A549 (cell line): ENCODE measurements around the gene MEAK7. TPM values are rescaled to one million over a fixed set of nuclear protein-coding genes. Genes with fewer than 3 reads are reported as not detected.

ENCODE experiments used
- ATAC-seq, 2 experiments: fragments of 200-7000 bp in 1 of 2; fragments of >200 bp in 1 of 2; cut with Nextera tagmentation in 1 of 2; cut with Tn5 transposase in 1 of 2; 3 replicates each; pipeline versions ENCODE4 v1.8.0 to v1.9.1; 2018 to 2020; ENCODE audit warnings: mild to moderate bottlenecking in 1 of 2, moderate library complexity in 1 of 2
- CTCF ChIA-PET: fragments of 300-600 bp; sonication (Branson Sonifier 250); formaldehyde crosslinking; extraction: SDS; loops from one replicate; lab custom pipeline; 2021; ENCODE audit warnings: antibody characterized with exemption, inconsistent platforms; lab: Yijun Ruan, JAX
- POLR2A ChIA-PET: fragments of 350-600 bp; formaldehyde crosslinking; extraction: SDS; loops from one replicate; lab custom pipeline; 2021; ENCODE audit warnings: antibody characterized with exemption, inconsistent platforms; lab: Yijun Ruan, JAX
- DNase-seq, 2 experiments: peaks; one replicate each; pipeline versions ENCODE4 v3.0.0 to v3.0.0-alpha.2; 2011 to 2016; ENCODE audit warnings: low read depth in 1 of 2, low spot score in 1 of 2
- FAIRE-seq: peaks from 2 replicates; lab custom pipeline; 2011; peaks lifted over from hg19 to GRCh38; lab: Jason Lieb, UNC
- H3K27ac ChIP-seq, 2 experiments: fragments of >200 bp; sonication (Bioruptor Twin); formaldehyde crosslinking; 3 replicates each; pipeline ENCODE4 v1.5.1; 2016 to 2017
- H3K4me1 ChIP-seq: fragments of >200 bp; sonication (Bioruptor Twin); formaldehyde crosslinking; 3 replicates; pipeline ENCODE4 v1.6.1; 2016
- H3K4me2 ChIP-seq: fragments of >200 bp; sonication (Bioruptor Twin); formaldehyde crosslinking; 3 replicates; pipeline ENCODE4 v1.6.1; 2016
- H3K4me3 ChIP-seq: fragments of >200 bp; sonication (Bioruptor Twin); formaldehyde crosslinking; 3 replicates; pipeline ENCODE4 v1.5.1; 2016
- H3K9me3 ChIP-seq: fragments of >200 bp; sonication (Bioruptor Twin); formaldehyde crosslinking; 3 replicates; pipeline ENCODE4 v1.6.1; 2016
- BCL3 ChIP-seq: fragments of >200 bp; sonication (Bioruptor Twin); formaldehyde crosslinking; IDR thresholded peaks from 3 replicates; pipeline ENCODE4 v1.6.1; 2016
- CEBPB ChIP-seq, 2 experiments: fragments of >200 bp in 1 of 2; sonication (Bioruptor Twin) in 1 of 2; formaldehyde crosslinking in 1 of 2; IDR thresholded peaks; 2 replicates each; pipeline ENCODE4 v1.6.1; 2012 to 2016
- CHD2 ChIP-seq: fragments of 150-350 bp; IDR thresholded peaks from 2 replicates; pipeline ENCODE4 v1.6.1; 2014; ENCODE audit warnings: low read length; ENCODE audit not compliant: partially characterized antibody
- CHD4 ChIP-seq: fragments of 200-600 bp; sonication (generic); IDR thresholded peaks from 2 replicates; pipeline ENCODE4 v1.6.1; 2016; ENCODE audit warnings: antibody characterized with exemption, mild to moderate bottlenecking, borderline replicate concordance
- JUN ChIP-seq, 2 experiments: fragments of >200 bp; sonication (Bioruptor Twin); formaldehyde crosslinking; IDR thresholded peaks; 2 replicates in 1 of 2; 3 replicates in 1 of 2; pipeline ENCODE4 v1.6.1; 2016 to 2017
- JUNB ChIP-seq: fragments of >200 bp; sonication (Bioruptor Twin); formaldehyde crosslinking; IDR thresholded peaks from 2 replicates; pipeline ENCODE4 v1.6.1; 2016
- KDM5A ChIP-seq: fragments of 200-600 bp; sonication (generic); IDR thresholded peaks from 2 replicates; pipeline ENCODE4 v1.6.1; 2016; ENCODE audit warnings: antibody characterized with exemption, mild to moderate bottlenecking
- MAX ChIP-seq: IDR thresholded peaks from 2 replicates; pipeline ENCODE4 v1.6.1; 2012
- NPAS2 ChIP-seq: fragments of 250-450 bp; sonication (Bioruptor Pico); IDR thresholded peaks from 2 replicates; pipeline ENCODE4 v1.8.0; 2022; ENCODE audit warnings: mild to moderate bottlenecking, moderate library complexity, borderline replicate concordance
- NR3C1 ChIP-seq: fragments of >200 bp; sonication (Bioruptor Twin); formaldehyde crosslinking; IDR thresholded peaks from 3 replicates; pipeline ENCODE4 v1.6.1; 2017
- PHF8 ChIP-seq: fragments of 200-600 bp; sonication (generic); IDR thresholded peaks from 2 replicates; pipeline ENCODE4 v1.6.1; 2016; ENCODE audit warnings: low read depth, mild to moderate bottlenecking, antibody characterized with exemption, moderate library complexity, borderline replicate concordance
- RAD21 ChIP-seq, 2 experiments: fragments of >200 bp in 1 of 2; sonication (Bioruptor Twin) in 1 of 2; formaldehyde crosslinking in 1 of 2; IDR thresholded peaks in 1 of 2; conservative IDR thresholded peaks in 1 of 2; 2 replicates in 1 of 2; 3 replicates in 1 of 2; pipeline ENCODE4 v1.6.1; 2012 to 2018; ENCODE audit warnings: inconsistent platforms in 1 of 2
- RARB ChIP-seq: fragments of 250-450 bp; sonication (Bioruptor Pico); IDR thresholded peaks from 2 replicates; pipeline ENCODE4 v1.8.0; 2021; ENCODE audit warnings: mild to moderate bottlenecking, moderate library complexity
- RCOR1 ChIP-seq: fragments of 150-350 bp; IDR thresholded peaks from 2 replicates; pipeline ENCODE4 v1.6.1; 2014; ENCODE audit warnings: antibody characterized with exemption, low read length, low read depth
- TFCP2L1 ChIP-seq: fragments of 250-450 bp; sonication (Bioruptor Pico); IDR thresholded peaks from 2 replicates; pipeline ENCODE4 v1.5.0; 2021; ENCODE audit warnings: mild to moderate bottlenecking
- TP53 ChIP-seq: fragments of 250-450 bp; sonication (Bioruptor Pico); IDR thresholded peaks from 2 replicates; pipeline ENCODE4 v1.5.0; 2021; ENCODE audit warnings: mild to moderate bottlenecking, moderate library complexity
- WGBS: methylation state at CpG from one replicate; pipeline ENCODE4 v1.1.6; 2017; ENCODE audit errors: missing lambda C conversion rate; 5-methylcytosine and 5-hydroxymethylcytosine counted together
- polyA plus RNA-seq, 4 experiments: library from polyadenylated mRNA; depleted of rRNA in 3 of 4; stranded (reverse); fragments of >200 nt; fragmentation: RNase III in 1 of 4; extraction: RNeasy Plus Mini Kit Qiagen cat#74134 plus additional on column Dnase treatment in 1 of 4; gene quantifications; 2 replicates in 3 of 4; 3 replicates in 1 of 4; pipeline ENCODE4 v1.2.3, GENCODE V29; 2011 to 2017
- TF ChIP-seq, protein P1 (sequence below): fragments of >200 bp; sonication (Bioruptor Twin); formaldehyde crosslinking; IDR thresholded peaks from 2 replicates; pipeline ENCODE4 v1.6.1; 2016
- TF ChIP-seq, protein P2 (sequence below): fragments of 150-350 bp; IDR thresholded peaks from 2 replicates; pipeline ENCODE4 v1.6.1; 2014; ENCODE audit warnings: low read depth, mild to moderate bottlenecking, low read length
- TF ChIP-seq, protein P3 (sequence below): fragments of 200-600 bp; sonication (generic); IDR thresholded peaks from 2 replicates; pipeline ENCODE4 v1.6.1; 2016; ENCODE audit warnings: antibody characterized with exemption, mild to moderate bottlenecking, moderate library complexity

Gene MEAK7
- polyA plus RNA-seq, 2 of the 4 experiments (the other 2 are of a cell fraction) = 26.2 to 30.5 TPM

DNA sequence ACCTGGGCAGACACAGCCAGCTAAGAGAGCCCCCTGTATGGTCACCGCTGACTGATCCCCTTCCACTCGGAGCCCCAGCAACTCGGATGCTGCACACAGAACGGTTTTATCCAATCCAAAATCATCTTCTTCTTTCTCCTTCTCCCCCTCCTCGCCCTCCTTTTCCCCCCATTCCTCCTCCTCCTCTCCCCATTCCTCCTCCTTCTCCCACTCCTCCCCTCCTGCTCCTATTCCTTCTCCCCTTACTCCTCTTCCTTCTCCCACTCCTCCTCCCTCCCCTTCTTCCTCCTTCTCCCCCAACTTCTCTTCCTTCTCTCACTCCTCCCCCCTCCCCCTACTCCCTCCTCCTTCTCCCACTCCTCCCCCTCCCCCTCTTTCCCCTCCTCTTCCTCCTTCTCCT lies 30.4 kb upstream of the MEAK7 start:
- H3K27ac ChIP-seq = peak overlapping the region in 1 of 2 experiments; percentile 38; a peak in 2 of 6 replicates
- peaks cover 4% of the 10 kb centered on the region; the same call in 1 of the 3 replicates for H3K9me3 ChIP-seq
- FAIRE-seq (no peak), ATAC-seq (no peak), DNase-seq (no peak)
- POLR2A ChIA-PET = no interaction called here
- no peak overlapping the region for H3K4me3 ChIP-seq
- TF ChIP-seq TFCP2L1 = no peak
- TF ChIP-seq, protein P1, sequence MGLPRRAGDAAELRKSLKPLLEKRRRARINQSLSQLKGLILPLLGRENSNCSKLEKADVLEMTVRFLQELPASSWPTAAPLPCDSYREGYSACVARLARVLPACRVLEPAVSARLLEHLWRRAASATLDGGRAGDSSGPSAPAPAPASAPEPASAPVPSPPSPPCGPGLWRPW = no peak
- TF ChIP-seq BCL3 = no peak
- TF ChIP-seq, protein P2, sequence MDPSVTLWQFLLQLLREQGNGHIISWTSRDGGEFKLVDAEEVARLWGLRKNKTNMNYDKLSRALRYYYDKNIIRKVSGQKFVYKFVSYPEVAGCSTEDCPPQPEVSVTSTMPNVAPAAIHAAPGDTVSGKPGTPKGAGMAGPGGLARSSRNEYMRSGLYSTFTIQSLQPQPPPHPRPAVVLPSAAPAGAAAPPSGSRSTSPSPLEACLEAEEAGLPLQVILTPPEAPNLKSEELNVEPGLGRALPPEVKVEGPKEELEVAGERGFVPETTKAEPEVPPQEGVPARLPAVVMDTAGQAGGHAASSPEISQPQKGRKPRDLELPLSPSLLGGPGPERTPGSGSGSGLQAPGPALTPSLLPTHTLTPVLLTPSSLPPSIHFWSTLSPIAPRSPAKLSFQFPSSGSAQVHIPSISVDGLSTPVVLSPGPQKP = no peak
- TF ChIP-seq RAD21 (conservative IDR thresholded peaks at IDR 0.05 in 1 of 2, IDR thresholded peaks at IDR 0.05 in 1 of 2) = no peak
- no peak overlapping the region for H3K4me2 ChIP-seq
- peaks cover 21% of the 10 kb centered on the region for H3K4me1 ChIP-seq
- WGBS = 88% methylated on average over 5 of the region's 5 CpGs
- CTCF ChIA-PET = no interaction called here

GRCh38 chr16:84532855-84533486 lies 28.5 kb upstream of the MEAK7 start:
- no peak overlapping the region for H3K4me3 ChIP-seq
- 85% methylated on average over 11 of the region's 11 CpGs for WGBS
- CTCF ChIA-PET = interaction anchor here (0.5 to 2.3 kb wide), 10 partner anchors 9 to 206 kb away, joined by 3 to 17 read pairs (median 4); no protein-coding TSS in a partner anchor
- H3K9me3 ChIP-seq = peaks cover 12% of the 10 kb centered on the region; the same call in 1 of the 3 replicates
- DNase-seq (no peak), FAIRE-seq (no peak), ATAC-seq (no peak; a peak in 2 of 6 replicates)
- peak overlapping the region; percentile 52 for H3K4me2 ChIP-seq
- peak overlapping the region; percentile 39 to 80 for H3K27ac ChIP-seq
- peaks cover 21% of the 10 kb centered on the region for H3K4me1 ChIP-seq
- POLR2A ChIA-PET = no interaction called here
- no peak for TF ChIP-seq JUN (IDR thresholded peaks at IDR 0.05)
- TF ChIP-seq CHD2 = no peak
- TF ChIP-seq RCOR1 = no peak

DNA sequence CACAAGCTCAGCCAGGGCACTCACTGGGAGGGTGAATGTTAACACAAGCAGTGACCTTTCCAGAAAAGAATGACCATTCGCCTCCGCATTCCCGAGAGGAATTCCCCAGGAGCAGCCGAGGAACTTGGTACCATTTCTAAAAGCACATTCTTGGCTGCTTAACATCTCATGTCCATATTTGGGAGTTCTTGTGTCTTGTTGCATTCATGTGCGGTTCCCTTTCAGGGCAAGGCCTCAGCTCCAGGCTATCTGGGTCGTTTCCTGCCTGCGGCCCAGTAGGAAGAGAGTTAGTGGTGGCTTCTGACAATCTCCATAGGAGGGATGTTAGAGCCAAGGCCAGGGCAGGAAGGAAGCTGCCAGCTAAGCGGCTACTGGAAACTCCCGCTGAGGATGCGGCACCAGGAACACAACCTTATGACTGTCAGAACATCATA lies 27.8 kb upstream of the MEAK7 start:
- H3K4me1 ChIP-seq = peaks cover 21% of the 10 kb centered on the region
- peaks cover 12% of the 10 kb centered on the region; the same call in 1 of the 3 replicates for H3K9me3 ChIP-seq
- peak overlapping the region; percentile 39 to 80 for H3K27ac ChIP-seq
- ChIA-PET POLR2A (interaction anchor here (0.9 kb wide), 1 partner anchor 27 kb away, joined by 3 read pairs; the partner anchor contains the start of gene MEAK7), CTCF (interaction anchor here (0.7 to 2.9 kb wide), 8 partner anchors 8 to 90 kb away, joined by 3 to 17 read pairs (median 6); no protein-coding TSS in a partner anchor)
- peak overlapping the region; percentile 52 for H3K4me2 ChIP-seq
- H3K4me3 ChIP-seq = no peak overlapping the region
- 0% methylated on average over 9 of the region's 10 CpGs for WGBS
- TF ChIP-seq CHD4 = no peak
- TF ChIP-seq CEBPB (IDR thresholded peaks at IDR 0.05) = no peak
- TF ChIP-seq MAX = peak; percentile 21; the same call in 1 of the 2 replicates
- peak; percentile 62 to 85 for DNase-seq
- peak; percentile 78 to 93 for ATAC-seq
- no peak for FAIRE-seq

DNA sequence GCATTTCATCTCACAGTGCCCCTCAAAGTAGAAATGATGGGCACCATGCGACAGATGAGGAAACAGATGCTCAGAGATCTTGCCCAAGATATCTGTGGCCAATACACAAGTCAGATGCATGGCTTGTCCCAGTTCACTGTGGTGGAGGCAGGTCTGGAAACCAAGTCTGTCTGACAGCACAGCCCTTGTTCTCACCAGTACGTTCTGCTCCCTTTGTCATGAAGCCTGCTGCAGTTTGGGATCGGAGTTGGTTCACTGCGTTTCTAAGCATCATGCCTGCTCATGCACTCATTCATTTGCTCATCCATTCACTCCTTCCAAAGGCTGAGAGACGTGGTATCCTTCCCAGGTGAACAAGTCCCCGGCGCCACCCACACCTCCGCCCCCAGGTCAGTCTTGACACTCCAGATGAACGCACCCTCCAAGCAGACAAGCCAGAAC lies 27.2 kb upstream of the MEAK7 start:
- POLR2A ChIA-PET = interaction anchor here (0.9 kb wide), 1 partner anchor 27 kb away, joined by 3 read pairs; the partner anchor contains the start of gene MEAK7
- H3K27ac ChIP-seq = peak overlapping the region; percentile 39 to 80
- TF ChIP-seq KDM5A (no peak), NR3C1 (no peak), NPAS2 (CRISPR knock-in tag) (no peak), RCOR1 (no peak), CHD2 (no peak), PHF8 (no peak), BCL3 (no peak), CHD4 (no peak), RARB (CRISPR knock-in tag) (no peak), TP53 (CRISPR knock-in tag) (no peak), JUNB (no peak)
- TF ChIP-seq, protein P3, sequence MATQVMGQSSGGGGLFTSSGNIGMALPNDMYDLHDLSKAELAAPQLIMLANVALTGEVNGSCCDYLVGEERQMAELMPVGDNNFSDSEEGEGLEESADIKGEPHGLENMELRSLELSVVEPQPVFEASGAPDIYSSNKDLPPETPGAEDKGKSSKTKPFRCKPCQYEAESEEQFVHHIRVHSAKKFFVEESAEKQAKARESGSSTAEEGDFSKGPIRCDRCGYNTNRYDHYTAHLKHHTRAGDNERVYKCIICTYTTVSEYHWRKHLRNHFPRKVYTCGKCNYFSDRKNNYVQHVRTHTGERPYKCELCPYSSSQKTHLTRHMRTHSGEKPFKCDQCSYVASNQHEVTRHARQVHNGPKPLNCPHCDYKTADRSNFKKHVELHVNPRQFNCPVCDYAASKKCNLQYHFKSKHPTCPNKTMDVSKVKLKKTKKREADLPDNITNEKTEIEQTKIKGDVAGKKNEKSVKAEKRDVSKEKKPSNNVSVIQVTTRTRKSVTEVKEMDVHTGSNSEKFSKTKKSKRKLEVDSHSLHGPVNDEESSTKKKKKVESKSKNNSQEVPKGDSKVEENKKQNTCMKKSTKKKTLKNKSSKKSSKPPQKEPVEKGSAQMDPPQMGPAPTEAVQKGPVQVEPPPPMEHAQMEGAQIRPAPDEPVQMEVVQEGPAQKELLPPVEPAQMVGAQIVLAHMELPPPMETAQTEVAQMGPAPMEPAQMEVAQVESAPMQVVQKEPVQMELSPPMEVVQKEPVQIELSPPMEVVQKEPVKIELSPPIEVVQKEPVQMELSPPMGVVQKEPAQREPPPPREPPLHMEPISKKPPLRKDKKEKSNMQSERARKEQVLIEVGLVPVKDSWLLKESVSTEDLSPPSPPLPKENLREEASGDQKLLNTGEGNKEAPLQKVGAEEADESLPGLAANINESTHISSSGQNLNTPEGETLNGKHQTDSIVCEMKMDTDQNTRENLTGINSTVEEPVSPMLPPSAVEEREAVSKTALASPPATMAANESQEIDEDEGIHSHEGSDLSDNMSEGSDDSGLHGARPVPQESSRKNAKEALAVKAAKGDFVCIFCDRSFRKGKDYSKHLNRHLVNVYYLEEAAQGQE = no peak

More for the DNA sequence above, 27.2 kb upstream of the MEAK7 start:
- no peak; a peak in 1 of 6 replicates for ATAC-seq
- Histone ChIP-seq H3K9me3 (peaks cover 12% of the 10 kb centered on the region; the same call in 1 of the 3 replicates), H3K4me1 (peaks cover 21% of the 10 kb centered on the region), H3K4me3 (no peak overlapping the region), H3K4me2 (peak overlapping the region; percentile 52)
- CTCF ChIA-PET = interaction anchor here (1.4 to 2.9 kb wide), 4 partner anchors 11 to 91 kb away, joined by 4 to 17 read pairs (median 8); no protein-coding TSS in a partner anchor
- FAIRE-seq = no peak
- no peak for DNase-seq
- WGBS = 90% methylated on average over 9 of the region's 9 CpGs
